PC-9 (cell line): ENCODE results near the gene LRRTM4. TPM values are rescaled to one million over a fixed set of nuclear protein-coding genes. Genes with fewer than 3 reads are reported as not detected.

Source experiments
- BruUV-seq: library from RNA; stranded (reverse); fragments of 400-500 nt; replicated peaks from 2 replicates; lab custom pipeline; 2021; lab: Mats Ljungman, UMichigan
- CTCF ChIA-PET: fragments of 300-600 bp; sonication (Branson Sonifier 250); formaldehyde crosslinking; loops from one replicate; lab custom pipeline; 2022; ENCODE audit warnings: antibody characterized with exemption; lab: Charles Lee
- POLR2A ChIA-PET: fragments of 300-600 bp; sonication (Branson Sonifier 250); formaldehyde crosslinking; loops from one replicate; lab custom pipeline; 2022; ENCODE audit warnings: antibody characterized with exemption; ENCODE audit not compliant: unreplicated experiment; lab: Charles Lee
- DNase-seq, 2 experiments: peaks; one replicate each; pipeline versions ENCODE4 v3.0.0 to v3.0.0-alpha.2; 2015 to 2022; ENCODE audit warnings: mixed read lengths in 1 of 2
- H2AFZ ChIP-seq: fragments of 200-600 bp; sonication (generic); 2 replicates; pipeline ENCODE4 v1.8.1; 2017; ENCODE audit warnings: antibody characterized with exemption
- H3F3A ChIP-seq: fragments of 200-600 bp; sonication (generic); 2 replicates; pipeline ENCODE4 v1.8.1; 2017; ENCODE audit warnings: antibody characterized with exemption, mild to moderate bottlenecking, low read depth; ENCODE audit not compliant: insufficient read depth
- H3K27ac ChIP-seq: fragments of 200-600 bp; sonication (generic); 2 replicates; pipeline ENCODE4 v1.6.1; 2016; ENCODE audit warnings: mixed run types
- H3K27me3 ChIP-seq: fragments of 200-600 bp; sonication (generic); 2 replicates; pipeline ENCODE4 v1.6.1; 2016; ENCODE audit warnings: low read depth, mixed run types; ENCODE audit not compliant: insufficient read depth
- H3K36me3 ChIP-seq: fragments of 200-600 bp; sonication (generic); 2 replicates; pipeline ENCODE4 v1.6.1; 2016; ENCODE audit warnings: low read depth, mixed run types
- H3K4me1 ChIP-seq: fragments of 200-600 bp; sonication (generic); replicated peaks from 2 replicates; pipeline ENCODE4 v1.6.1; 2016; ENCODE audit warnings: mixed run types; ENCODE audit not compliant: insufficient read depth
- H3K4me2 ChIP-seq: fragments of 200-600 bp; sonication (generic); 2 replicates; pipeline ENCODE4 v1.6.1; 2017; ENCODE audit warnings: mixed run types
- H3K4me3 ChIP-seq: fragments of 200-600 bp; sonication (generic); 2 replicates; pipeline ENCODE4 v1.6.1; 2016; ENCODE audit warnings: mixed run types
- H3K79me2 ChIP-seq: fragments of 200-600 bp; sonication (generic); 2 replicates; pipeline ENCODE4 v1.6.1; 2017; ENCODE audit warnings: low read depth, mixed run types
- H3K9me2 ChIP-seq: fragments of 200-600 bp; sonication (generic); 2 replicates; pipeline ENCODE4 v1.8.1; 2017; ENCODE audit warnings: mild to moderate bottlenecking; ENCODE audit not compliant: insufficient read depth
- H3K9me3 ChIP-seq: fragments of 200-600 bp; sonication (generic); 2 replicates; pipeline ENCODE4 v1.8.1; 2016; ENCODE audit warnings: low read depth; ENCODE audit not compliant: insufficient read depth
- H4K20me1 ChIP-seq: fragments of 200-600 bp; sonication (generic); 2 replicates; pipeline ENCODE4 v1.8.1; 2017; ENCODE audit not compliant: insufficient read depth
- EZH2 ChIP-seq: fragments of 200-600 bp; sonication (generic); IDR thresholded peaks from 2 replicates; pipeline ENCODE4 v1.8.0; 2017; ENCODE audit warnings: antibody characterized with exemption, low read depth
- intact Hi-C: fragments of 100-400 bp; cut with micrococcal nuclease; formaldehyde crosslinking; loops from one replicate; pipeline ENCODE4 v1.10.0; 2022; ENCODE audit not compliant: unreplicated experiment
- total RNA-seq: library from RNA; stranded (reverse); gene quantifications from 2 replicates; pipeline ENCODE4 v1.2.3, GENCODE V29; 2021
- TF ChIP-seq, protein P1 (sequence below): fragments of 200-600 bp; sonication (generic); conservative IDR thresholded peaks from 2 replicates; pipeline ENCODE4 v1.6.1; 2017; ENCODE audit warnings: mixed run types, antibody characterized with exemption, mild to moderate bottlenecking, moderate library complexity

LRRTM4 gene
- total RNA-seq, 1 experiment from 2014 or later: 2.2 TPM

DNA sequence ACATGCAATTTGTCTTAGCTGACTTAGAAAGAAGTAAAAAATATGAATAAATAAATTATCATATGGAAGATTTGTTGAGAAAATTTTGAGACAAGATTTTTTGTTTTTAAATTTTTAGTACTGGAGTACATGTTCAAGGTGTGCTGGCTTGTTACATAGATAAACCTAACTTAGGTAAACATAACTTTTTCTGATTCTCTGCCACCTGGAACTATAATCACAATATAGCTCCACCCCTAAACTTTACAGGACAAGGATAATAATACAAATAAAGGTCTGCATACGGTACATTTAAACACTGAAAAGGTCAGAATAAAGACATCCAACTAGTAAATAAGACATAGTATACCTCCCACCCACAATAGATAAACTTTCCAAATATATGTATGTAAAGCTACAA is 330.5 kb downstream of the LRRTM4 start:
- no peak overlapping the region for H2AFZ ChIP-seq
- ChIA-PET POLR2A (no interaction called here), CTCF (no interaction called here)
- H3K4me3 ChIP-seq: no peak overlapping the region
- no peaks in the 10 kb centered on the region for H3K9me2 ChIP-seq
- no peaks in the 10 kb centered on the region for H4K20me1 ChIP-seq
- H3K9me3 ChIP-seq: no peaks in the 10 kb centered on the region
- H3K36me3 ChIP-seq: no peaks in the 10 kb centered on the region
- no peaks in the 10 kb centered on the region for H3K79me2 ChIP-seq
- no peaks in the 10 kb centered on the region for H3K4me1 ChIP-seq
- BruUV-seq: no TSS peak
- no peak for TF ChIP-seq EZH2
- TF ChIP-seq, protein P1, sequence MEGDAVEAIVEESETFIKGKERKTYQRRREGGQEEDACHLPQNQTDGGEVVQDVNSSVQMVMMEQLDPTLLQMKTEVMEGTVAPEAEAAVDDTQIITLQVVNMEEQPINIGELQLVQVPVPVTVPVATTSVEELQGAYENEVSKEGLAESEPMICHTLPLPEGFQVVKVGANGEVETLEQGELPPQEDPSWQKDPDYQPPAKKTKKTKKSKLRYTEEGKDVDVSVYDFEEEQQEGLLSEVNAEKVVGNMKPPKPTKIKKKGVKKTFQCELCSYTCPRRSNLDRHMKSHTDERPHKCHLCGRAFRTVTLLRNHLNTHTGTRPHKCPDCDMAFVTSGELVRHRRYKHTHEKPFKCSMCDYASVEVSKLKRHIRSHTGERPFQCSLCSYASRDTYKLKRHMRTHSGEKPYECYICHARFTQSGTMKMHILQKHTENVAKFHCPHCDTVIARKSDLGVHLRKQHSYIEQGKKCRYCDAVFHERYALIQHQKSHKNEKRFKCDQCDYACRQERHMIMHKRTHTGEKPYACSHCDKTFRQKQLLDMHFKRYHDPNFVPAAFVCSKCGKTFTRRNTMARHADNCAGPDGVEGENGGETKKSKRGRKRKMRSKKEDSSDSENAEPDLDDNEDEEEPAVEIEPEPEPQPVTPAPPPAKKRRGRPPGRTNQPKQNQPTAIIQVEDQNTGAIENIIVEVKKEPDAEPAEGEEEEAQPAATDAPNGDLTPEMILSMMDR: no peak
- DNase-seq: no peak
- H3F3A ChIP-seq: no peaks in the 10 kb centered on the region
- intact Hi-C loops: no loop called here
- no peaks in the 10 kb centered on the region for H3K27me3 ChIP-seq
- H3K4me2 ChIP-seq: no peak overlapping the region
- no peak overlapping the region for H3K27ac ChIP-seq

DNA sequence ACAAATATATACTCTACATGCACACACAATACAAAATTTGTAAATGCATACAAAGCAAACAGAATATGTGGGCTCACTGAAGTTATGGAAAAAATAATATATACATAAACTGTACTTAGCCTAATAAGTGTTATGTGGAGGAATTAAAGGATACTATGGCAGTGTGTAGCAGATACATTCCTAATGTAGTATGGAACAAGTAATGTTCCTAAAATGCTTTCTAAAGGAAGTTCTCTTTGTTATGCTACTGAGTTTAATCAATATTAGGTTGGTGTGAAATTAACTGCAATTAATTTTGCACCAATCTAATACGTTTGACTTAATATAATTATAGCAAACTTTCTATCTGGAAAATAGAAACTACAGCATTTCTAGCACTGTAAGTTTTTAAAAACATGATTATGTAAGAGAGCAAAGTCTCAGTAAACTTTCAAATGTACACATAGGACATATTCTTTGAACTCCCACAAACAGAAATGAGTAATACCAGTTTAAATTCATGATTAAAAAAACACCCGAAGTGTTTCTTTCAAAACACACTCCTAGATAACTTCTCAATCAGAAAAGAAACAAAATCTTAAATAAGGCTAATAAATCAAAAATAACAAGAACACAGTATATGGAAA is 331.3 kb downstream of the LRRTM4 start:
- intact Hi-C loops: no loop called here
- ChIA-PET POLR2A (no interaction called here), CTCF (no interaction called here)
- TF ChIP-seq EZH2: no peak
- TF ChIP-seq, protein P1: no peak
- Histone ChIP-seq H3K9me3 (no peaks in the 10 kb centered on the region), H3K27ac (no peak overlapping the region), H3K27me3 (no peaks in the 10 kb centered on the region), H3K4me2 (no peak overlapping the region), H3K4me3 (no peak overlapping the region), H2AFZ (no peak overlapping the region), H3K4me1 (no peaks in the 10 kb centered on the region), H3K79me2 (no peaks in the 10 kb centered on the region), H3F3A (no peaks in the 10 kb centered on the region), H4K20me1 (no peaks in the 10 kb centered on the region), H3K9me2 (no peaks in the 10 kb centered on the region), H3K36me3 (no peaks in the 10 kb centered on the region)
- DNase-seq: no peak
- BruUV-seq: no TSS peak

DNA sequence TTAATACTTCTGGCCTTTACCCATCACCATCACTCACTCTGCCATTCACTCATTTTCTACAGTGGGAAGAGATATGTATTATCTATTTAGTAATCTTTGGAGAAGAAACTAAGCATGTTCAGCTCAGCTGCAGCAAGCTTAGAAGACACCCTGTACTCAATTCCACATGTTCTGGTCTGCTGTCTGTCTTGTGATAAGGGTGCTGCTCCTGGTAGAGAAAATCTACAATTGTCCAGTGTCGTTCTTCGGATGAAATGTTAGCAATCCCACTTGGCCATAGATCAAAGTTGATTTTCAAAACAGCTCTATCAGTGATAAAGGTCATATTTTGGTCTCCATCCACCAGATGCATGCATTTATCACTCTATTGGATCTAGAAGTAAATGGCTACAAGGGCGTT is 337.1 kb downstream of the LRRTM4 start:
- Histone ChIP-seq H3K4me3 (no peak overlapping the region), H3K27me3 (no peaks in the 10 kb centered on the region), H2AFZ (no peak overlapping the region), H3K9me2 (no peaks in the 10 kb centered on the region), H3K79me2 (no peaks in the 10 kb centered on the region), H4K20me1 (no peaks in the 10 kb centered on the region), H3K4me1 (no peaks in the 10 kb centered on the region), H3K9me3 (no peaks in the 10 kb centered on the region), H3K4me2 (no peak overlapping the region), H3F3A (no peaks in the 10 kb centered on the region), H3K36me3 (no peaks in the 10 kb centered on the region), H3K27ac (no peak overlapping the region)
- no peak for DNase-seq
- intact Hi-C loops: no loop called here
- CTCF ChIA-PET: no interaction called here
- TF ChIP-seq EZH2: no peak
- TF ChIP-seq, protein P1: no peak
- POLR2A ChIA-PET: no interaction called here
- BruUV-seq: no TSS peak
